Prostate gland (tissue), 2 donors: Measurements from ENCODE around the gene ST6GAL1.

Experiments used
- CTCF ChIP-seq, 4 experiments: fragments of 200-600 bp in 2 of 4; fragments of 450-650 bp in 2 of 4; sonication (generic) in 2 of 4; IDR thresholded peaks; 1 replicate in 3 of 4; 2 replicates in 1 of 4; pipeline ENCODE4 v1.5.1; 2016 to 2019; ENCODE audit warnings: antibody characterized with exemption in 4 of 4, mild to moderate bottlenecking in 2 of 4, moderate library complexity in 2 of 4
- POLR2A ChIP-seq: fragments of 450-650 bp; IDR thresholded peaks from one replicate; pipeline ENCODE4 v1.6.1; 2016; ENCODE audit warnings: antibody characterized with exemption, mild to moderate bottlenecking
- POLR2AphosphoS5 ChIP-seq: sonication (generic); formaldehyde crosslinking; IDR thresholded peaks from one replicate; pipeline ENCODE4 v1.6.1; 2017; ENCODE audit warnings: antibody characterized with exemption

GRCh38 chr3:187101184-187102072, 171.1 kb downstream of the ST6GAL1 start:
- no peak for TF ChIP-seq CTCF (IDR thresholded peaks at IDR 0.05)
- peak; percentile 22 for TF ChIP-seq POLR2AphosphoS5
- no peak for TF ChIP-seq POLR2A
